ENCODE data around the gene SRCAP.

The SRCAP gene

DNA sequence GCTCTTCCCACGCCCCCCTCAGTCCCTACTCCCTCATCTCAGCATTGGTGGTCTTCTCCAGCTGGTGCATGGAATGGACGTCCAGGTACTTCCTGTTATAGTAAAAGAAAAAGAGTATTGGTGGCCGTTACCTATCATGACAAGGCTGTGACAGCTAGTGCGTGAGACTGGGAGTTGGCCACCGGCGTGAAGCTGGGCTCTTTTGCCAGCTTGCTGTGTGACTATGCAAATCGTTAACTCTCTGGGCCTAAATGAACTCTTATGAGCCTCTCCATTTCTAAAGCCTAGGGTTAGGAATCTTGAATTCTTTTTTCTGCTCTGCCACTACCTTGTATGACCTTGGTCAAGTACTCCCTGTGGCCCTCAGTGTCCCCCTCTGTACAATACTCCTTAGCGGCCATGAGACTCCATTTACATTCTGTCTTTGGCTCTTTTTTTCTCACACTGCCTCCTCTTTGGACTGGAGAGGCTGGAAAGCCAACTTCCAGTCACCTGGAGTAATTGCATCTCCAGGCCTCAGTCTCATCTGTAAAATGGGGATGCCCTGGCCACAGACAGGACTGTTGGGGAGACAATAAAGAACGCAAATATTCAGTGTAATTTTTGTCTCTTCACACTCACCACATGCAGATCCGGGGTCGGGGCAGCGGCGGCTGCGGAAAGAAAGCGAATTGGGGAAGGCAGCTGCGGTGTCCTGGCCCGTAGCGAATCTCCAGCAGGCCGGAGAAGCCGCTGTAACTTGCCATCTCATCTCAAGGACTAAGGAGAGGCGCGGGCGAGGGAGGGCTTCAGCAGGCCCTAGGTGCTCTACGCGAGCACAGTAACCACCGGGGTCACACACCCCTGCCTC is 61.8 kb downstream of the SRCAP start:
- DNase-seq = no peak

DNA sequence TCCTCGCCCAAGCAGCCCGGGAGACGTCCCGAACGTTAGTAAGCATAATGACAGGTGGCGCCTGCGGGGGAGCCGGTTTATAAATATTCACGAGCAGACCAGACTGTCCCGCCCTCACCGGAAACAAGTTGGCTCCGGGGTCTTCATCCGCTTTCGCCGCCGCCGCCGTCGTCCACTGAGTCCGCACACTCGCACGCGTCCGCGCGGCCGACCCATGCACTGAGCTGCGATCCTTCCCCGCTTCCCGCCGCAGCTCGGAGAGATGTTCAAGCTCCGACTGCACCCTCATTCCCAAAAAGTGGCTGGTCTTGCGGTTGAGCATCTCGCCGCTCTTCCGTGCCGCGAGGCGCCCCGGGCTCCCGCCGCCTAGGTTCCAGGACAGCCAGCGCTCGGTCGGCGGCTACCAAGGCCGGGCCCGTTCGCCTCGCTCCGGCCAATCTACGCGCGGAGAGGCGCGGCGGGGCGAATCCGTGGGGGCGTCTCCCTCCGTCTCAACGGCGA is 62.5 kb downstream of the SRCAP start:
- DNase-seq = peak; percentile 37

DNA sequence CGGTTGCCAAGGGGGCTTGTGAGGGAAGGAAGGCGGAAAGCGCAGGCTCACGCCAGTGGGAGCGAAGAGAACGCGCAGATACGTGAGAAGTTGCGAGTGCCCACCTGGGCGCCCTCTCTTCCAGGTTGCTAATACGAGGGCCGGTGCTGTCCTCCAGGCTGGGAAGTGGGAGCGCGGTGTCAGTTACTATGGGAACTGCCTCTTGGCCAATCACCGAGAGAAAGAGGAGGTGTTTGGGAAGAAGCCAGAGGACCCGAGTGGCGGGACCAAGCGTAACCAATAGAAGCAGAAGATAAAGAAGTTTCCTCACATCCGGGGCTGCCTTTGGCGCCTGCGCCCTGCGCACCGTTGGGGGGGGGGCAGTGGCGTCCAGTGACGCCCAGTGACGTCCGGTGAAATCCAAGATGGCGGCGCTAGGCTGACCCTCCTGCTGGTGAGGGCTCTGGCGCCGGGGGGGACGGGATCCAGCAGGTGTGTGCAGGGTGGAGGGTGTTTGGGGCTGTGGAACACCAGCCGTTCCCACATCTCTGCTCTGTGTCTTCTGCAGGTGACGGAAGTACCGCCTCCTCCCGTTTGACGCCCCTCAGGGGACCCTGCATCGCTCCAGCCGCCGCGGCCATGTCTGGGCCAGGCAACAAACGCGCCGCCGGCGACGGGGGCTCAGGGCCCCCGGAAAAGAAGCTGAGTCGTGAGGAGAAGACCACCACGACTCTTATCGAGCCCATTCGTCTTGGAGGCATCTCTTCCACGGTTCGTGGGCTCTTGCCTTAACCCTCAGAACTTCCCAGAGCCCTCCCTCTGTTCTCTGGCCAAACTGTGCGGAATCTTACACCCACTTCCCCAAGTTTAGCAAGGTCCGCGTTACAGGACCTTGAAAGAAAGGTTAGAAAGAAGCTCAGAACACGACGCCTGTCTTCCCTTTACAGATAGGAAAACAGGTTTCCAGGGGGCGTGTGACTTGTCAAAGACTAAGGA is 63.2 kb downstream of the SRCAP start, which contains the start of the genes CFAP119 and RNF40:
Gene CFAP119, minus strand, starts transcription at position 135 of the 975 bp plus-strand sequence. CDS start 314 bp downstream, outside the sequence.
Gene RNF40, plus strand, starts transcription at position 395 of the 975 bp plus-strand sequence. Its CDS starts 224 bp downstream, at position 619.
- DNase-seq = peak; percentile 92

DNA sequence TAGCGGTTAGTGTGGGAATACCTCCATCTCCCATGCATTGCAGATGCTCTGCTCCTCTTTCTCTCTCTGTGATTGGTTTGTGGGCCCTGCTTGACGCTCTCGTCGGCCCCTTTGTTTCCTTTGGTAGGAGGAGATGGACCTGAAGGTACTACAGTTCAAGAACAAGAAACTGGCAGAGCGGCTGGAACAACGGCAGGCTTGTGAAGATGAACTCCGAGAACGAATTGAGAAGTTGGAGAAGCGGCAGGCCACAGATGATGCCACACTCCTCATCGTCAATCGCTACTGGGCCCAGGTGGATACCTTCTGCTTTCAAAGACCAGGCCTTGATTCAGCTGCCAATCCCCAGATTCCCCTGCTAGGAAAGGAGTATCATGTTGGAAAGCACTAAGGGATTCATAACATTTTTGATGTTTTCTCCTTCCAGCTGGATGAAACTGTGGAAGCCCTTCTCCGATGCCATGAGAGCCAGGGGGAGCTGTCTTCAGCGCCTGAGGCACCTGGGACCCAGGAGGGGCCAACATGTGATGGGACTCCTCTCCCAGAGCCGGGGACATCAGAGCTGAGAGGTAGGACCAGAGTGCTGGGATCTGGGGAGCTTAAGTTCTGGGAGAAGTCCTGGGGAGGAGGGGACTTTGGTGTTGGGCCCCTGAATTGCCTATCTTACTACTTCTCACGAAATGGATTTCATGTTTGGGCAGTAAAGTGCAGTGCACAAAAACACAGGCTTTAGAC is 64.2 kb downstream of the SRCAP start:
- DNase-seq = no peak

DNA sequence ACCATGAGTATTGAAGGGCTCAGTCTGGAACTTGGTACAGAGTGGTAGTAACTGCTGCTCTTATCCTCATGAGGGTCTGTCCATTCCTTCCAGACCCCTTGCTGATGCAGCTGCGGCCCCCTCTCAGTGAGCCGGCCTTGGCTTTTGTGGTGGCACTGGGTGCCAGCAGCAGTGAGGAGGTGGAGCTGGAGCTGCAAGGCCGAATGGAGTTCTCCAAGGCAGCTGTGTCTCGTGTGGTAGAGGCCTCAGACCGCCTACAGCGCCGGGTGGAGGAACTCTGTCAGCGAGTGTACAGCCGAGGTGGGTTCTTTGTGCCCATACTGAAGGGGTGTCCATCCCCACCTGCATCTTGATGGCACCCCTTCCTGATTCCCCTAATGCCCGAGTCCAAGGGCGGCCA is 65.1 kb downstream of the SRCAP start:
- DNase-seq = no peak

DNA sequence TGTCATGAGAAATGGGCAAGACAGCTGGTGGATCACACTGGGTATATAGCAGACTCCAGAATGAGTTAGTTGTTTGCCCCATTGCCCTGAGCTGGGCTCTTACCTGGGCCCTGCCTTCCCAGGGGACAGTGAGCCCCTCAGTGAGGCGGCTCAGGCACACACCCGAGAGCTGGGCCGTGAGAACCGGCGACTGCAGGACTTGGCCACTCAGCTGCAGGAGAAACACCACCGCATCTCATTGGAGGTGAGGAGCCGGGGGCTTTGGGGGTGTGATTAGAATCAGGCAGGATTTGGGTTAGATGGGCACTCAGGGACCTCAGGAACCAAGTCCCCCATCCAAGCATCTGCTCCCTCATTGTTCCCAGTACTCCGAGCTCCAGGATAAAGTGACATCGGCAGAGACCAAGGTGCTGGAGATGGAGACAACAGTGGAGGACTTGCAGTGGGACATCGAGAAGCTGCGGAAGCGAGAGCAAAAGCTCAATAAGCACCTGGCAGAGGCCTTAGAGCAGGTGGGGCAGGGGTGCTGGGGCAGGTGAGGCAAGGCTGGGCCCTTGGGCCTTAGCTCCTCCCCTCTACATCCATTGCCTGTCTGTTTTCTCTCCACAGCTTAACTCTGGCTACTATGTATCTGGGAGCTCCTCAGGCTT is 66.0 kb downstream of the SRCAP start:
- DNase-seq = no peak

DNA sequence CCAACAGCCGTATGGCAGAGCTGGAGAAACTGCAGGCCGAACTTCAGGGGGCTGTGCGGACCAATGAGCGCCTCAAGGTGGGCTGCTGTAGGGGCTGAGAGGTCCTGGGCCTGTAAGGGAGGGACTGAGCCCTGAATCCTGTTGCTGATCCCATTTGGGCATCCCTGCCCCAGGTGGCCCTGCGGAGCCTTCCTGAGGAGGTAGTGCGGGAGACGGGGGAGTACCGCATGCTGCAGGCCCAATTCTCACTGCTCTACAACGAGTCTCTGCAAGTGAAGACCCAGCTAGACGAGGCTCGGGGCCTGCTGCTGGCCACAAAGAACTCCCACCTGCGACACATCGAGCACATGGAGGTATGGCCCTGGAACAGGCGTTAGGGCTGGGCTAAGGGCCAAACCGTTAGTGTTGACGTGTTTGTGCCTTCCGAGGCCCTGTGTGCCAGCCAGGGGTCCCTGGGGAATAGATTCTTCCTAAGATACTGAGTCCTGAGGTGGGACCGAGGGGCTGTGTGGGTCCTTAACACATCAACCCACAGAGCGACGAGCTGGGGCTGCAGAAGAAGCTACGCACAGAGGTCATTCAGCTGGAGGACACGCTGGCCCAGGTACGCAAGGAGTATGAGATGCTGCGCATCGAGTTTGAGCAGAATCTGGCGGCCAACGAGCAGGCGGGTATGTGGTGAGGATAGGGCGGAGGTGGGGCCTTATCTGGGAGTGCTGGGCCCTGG is 67.4 kb downstream of the SRCAP start:
- DNase-seq = no peak

DNA sequence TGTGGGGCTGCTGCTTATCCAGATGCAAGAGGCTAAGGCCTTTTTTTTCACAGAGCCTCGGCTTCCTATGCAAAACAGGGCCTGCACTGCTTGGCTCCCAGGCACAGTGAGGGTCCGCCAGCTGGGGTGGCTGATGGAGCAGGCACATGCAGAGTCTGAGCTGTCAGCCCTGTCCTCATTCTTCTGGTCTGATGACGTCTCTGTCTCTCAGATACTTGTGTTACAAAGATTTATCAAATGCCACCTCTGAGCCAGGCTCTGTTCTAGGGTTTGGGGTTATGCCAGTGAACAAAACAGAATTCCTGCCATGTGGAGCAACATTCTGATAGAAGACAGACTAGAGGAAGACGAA is 67.9 kb downstream of the SRCAP start:
- DNase-seq = no peak

DNA sequence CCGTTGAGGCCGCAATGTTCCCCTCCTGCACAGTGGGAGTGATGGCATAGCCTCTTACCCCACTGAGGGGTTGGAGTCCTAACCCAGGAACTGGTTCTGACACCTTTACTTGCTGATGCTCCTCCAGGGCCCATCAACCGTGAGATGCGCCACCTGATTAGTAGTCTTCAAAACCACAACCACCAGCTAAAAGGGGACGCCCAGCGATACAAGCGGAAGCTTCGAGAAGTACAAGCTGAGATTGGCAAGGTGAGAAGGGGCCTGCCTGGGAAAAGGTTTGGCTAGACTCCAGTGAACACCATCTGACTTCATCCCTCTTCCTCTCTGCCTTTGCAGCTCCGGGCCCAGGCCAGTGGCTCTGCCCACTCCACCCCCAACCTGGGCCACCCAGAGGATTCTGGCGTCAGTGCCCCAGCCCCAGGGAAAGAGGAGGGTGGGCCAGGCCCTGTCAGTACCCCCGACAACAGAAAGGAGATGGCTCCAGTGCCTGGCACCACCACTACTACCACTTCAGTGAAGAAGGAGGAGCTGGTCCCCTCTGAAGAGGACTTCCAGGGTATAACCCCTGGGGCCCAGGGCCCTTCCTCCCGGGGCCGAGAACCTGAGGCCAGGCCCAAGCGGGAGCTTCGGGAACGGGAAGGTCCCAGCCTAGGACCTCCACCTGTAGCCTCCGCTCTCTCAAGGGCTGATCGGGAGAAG is 68.9 kb downstream of the SRCAP start:
- DNase-seq = no peak

DNA sequence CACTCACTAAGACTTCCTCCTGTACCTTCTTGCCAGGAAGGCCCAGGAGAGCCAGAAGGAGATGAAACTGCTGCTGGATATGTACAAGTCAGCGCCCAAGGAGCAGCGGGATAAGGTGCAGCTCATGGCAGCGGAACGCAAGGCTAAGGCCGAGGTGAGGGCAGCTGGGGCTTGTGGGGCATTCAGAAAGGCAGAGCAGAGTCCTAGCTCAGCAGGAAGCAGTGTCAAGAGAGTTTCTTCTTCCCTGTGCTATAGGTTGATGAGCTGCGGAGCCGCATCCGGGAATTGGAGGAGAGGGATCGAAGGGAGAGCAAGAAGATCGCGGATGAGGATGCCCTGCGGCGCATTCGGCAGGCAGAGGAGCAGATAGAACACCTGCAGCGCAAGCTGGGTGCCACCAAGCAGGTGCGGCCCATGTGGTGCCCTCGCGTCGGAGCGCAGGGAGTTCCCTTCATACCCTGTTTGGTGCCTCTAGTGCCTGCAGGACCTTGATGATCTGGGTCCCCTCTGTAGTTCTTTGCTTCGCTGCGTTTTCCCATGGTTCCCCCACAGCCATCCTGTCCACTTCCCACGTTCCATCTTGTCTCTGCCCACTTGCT is 69.7 kb downstream of the SRCAP start:
- no peak for DNase-seq

DNA sequence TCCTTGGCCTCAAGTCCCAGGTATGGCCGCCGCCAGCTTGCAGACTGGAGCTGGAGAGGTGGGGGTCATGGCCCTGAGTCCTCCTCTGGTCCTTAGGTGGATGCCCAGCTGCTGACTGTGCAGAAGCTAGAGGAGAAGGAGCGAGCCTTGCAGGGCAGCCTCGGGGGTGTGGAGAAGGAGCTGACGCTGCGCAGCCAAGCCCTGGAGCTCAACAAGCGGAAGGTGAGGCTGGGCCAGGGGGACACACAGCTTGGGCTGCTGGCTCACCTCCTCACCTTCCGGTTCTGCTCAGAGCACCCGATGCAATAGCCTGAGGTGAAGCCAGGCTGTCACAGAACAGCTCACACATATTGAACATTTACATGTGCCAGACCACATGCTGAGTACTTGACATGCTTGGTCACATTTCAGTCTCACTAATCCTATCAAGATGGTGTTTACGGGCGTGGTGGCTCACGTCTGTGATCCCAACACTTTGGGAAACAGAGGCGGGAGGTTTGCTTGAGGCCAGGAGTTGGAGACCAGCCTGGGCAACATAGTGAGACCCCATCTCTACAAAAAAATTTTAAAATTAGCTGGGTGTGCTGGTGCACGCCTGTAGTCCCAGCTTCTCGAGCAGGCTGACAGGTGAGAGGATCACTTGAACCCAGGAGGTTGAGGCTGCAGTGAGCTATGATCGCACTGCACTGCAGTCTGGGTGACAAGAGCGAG is 70.6 kb downstream of the SRCAP start:
- DNase-seq = no peak

DNA sequence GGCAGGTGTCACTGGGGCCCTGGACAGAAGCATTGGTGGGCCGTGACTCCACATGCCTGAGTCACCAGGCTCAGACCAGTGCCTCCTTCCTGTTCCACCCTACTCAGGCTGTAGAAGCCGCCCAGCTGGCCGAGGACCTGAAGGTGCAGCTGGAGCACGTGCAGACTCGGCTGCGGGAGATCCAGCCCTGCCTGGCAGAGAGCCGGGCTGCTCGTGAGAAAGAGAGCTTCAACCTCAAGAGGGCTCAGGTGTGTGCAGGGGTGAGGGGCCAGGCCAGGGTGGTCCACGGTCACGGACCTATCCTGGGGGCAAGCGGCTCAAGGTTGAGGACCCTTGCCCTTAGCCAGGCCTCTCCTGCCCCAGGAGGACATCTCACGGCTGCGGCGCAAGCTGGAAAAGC is 72.8 kb downstream of the SRCAP start:
- DNase-seq = no peak

DNA sequence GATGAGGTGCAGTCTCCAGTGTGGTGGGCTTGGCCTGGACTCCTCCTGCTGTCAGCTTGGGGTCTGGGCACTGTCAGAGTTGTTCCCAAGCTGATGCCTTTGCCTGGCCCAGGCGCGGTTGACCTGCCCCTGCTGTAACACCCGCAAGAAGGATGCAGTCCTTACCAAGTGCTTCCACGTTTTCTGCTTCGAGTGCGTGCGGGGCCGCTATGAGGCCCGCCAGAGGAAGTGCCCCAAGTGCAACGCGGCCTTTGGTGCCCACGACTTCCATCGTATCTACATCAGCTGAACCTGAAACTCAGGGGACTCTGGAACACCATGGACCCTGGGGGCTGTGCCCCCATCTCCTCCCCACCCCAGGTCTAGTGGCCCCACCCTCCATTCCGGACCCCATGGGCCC is 74.9 kb downstream of the SRCAP start:
- DNase-seq = no peak

DNA sequence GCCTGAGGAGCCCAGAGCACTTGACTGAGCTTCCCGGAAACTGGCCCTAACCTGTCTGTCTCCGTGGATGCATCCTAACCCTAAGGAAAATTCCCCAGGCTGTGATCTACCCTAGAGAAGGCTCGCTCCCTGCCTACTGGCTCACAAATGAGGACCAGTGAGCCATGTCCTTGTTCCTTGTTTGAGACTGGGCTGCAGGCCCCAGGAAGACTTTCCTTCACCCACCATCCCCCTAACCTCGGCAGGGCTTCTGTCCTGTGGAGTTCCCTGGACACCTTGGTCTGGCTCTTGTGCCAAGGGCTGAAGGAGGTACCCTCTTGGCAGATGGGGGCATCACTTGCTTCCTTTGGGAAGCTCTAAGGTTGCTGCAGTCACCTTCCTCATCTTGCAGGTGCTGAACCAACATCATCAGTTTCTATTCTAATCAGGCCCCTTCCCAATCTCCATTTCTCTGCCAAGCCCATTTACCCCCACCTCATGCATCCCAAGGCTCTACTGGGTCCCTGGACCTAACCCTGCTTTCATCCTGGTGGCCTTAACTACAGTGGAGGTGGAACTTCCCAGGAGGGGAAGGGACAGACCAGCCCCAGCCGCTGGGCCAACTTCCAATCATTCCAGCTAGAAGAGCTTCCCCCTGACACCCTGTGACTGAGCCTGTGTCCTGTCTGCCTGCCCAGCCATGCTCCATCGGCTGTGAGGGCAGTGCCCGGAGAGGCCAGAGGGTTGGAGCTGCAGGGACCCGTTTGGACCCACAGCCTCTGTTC is 75.6 kb downstream of the SRCAP start:
- no peak for DNase-seq

DNA sequence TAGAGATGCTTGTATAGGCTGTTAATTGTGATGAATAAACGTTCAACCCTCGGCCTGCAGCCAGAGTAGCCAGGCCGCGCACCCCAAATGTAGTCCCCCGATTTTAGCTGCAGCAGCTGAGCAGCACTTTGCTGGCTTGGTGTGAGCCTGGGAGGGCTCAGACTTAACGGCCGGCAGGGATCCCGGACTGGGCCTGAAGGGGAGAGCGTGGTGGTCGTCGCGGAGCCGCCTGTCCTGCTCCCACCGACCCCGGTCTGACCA is 76.1 kb downstream of the SRCAP start:
- DNase-seq = no peak

DNA sequence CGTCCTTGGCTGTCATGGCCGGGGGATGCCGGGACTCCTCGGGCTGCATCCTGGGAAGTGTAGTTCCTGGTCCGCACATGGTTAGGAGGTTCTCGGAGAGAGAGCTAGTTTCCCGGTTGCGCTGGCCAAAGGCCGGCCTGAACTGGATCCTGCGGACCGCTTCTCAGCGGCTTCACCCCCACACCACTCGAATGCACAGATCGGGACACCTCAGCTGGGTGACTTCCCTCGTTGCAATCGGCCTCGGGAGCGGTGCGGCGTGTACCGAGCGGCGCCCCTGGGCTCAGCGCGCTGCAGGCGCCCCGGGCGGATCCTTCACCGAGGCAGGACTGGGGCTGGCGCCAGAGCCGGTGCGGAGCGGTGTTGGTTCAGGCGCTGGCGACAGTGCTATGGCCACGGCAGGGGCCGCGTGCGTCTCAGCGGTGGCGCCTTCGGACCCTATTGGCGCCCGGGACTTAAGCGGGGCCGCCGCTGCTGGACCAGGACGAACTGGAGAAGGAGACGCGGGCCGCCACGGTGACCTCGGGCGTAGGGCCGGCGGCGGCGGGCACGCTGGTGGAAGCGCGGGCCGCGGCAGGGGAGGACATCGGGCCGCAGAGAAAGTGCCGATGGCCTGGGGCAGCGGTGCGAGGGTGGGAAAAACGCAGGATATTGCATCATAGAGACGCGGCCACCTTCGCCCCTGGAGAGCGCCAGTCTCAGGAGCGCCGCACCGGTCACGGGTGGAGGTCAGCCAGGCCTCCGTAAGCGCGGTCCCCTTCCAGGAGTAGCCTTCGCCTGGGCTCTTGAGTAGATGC is 76.6 kb downstream of the SRCAP start:
- peak; percentile 71 for DNase-seq

DNA sequence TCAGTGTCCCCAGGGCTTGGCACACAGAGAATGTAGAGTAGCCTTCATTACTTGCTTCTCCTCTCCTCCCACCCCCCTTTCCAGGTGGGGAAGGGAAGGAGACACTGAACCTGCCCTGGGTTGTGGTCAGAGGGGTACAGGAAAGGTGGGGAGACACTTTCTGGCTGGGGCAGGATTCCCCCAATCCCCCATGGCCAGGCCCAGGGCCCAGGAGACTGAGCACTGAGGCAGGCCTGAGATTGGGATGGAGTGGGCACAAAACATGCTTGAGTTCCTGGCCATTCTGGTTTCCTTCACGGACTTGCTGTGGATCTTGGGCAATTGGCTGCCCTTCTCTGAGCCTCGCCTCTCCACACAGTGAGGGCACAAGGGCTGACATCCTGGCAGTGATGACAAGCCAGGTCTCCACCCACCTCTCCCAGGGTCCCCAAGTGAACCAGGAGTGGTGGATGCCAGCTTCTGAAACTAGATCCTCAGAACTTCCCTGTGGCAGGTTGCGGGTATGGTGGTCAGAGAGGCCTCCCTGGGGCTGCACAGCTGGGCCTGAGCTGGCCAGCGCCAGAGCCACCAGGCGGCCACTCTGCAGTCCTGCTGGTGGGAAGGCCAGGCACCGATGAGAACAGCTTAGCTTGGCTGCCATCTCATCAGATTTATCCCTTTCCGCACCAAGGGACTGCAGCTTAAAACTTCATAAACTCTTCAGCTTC is 78.8 kb downstream of the SRCAP start:
- no peak for DNase-seq

Data from stimulated activated CD4-positive, alpha-beta T cell treated with anti-CD3 and anti-CD28 coated beads, Interleukin-1b, Interleukin-23, amount 100 ng/mL, for 48 hours (primary cell).